AG04449 (cell line): ENCODE measurements around the gene ZFP90.

Experiments
- CTCF ChIA-PET: fragments of 350-600 bp; formaldehyde crosslinking; extraction: SDS; loops from one replicate; lab custom pipeline; 2021; ENCODE audit warnings: antibody characterized with exemption; lab: Yijun Ruan, JAX
- POLR2A ChIA-PET: fragments of 400-600, 350-600 bp; formaldehyde crosslinking; extraction: SDS; loops from one replicate; lab custom pipeline; 2020; ENCODE audit warnings: antibody characterized with exemption, inconsistent platforms; lab: Yijun Ruan, JAX
- DNase-seq: peaks from one replicate; pipeline ENCODE4 v3.0.0-alpha.2; 2010; ENCODE audit warnings: low read depth, low spot score
- H3K4me3 ChIP-seq: 2 replicates; pipeline ENCODE4 v1.5.1; 2011; ENCODE audit warnings: low read depth, mild to moderate bottlenecking, control low read depth, low read length
- CTCF ChIP-seq: IDR thresholded peaks from one replicate; pipeline ENCODE4 v1.5.1; 2011; ENCODE audit warnings: mild to moderate bottlenecking, moderate library complexity, low read length, control low read depth, inconsistent platforms; ENCODE audit not compliant: insufficient read depth; ENCODE audit errors: missing control alignments

Gene ZFP90

GRCh38 chr16:68504066-68504465 lies 35.0 kb upstream of the ZFP90 start:
- POLR2A ChIA-PET, result no interaction called here
- TF ChIP-seq CTCF, result no peak
- CTCF ChIA-PET, result interaction anchor here (1.0 to 10.7 kb wide), 3 partner anchors 8 to 106 kb away, joined by 3 to 230 read pairs (median 4); no protein-coding TSS in a partner anchor

GRCh38 chr16:68506331-68507053 lies 32.6 kb upstream of the ZFP90 start:
- no peak for DNase-seq
- ChIA-PET POLR2A (no interaction called here), CTCF (interaction anchor here (1.1 to 10.7 kb wide), 2 partner anchors 15 to 109 kb away, joined by 6 to 230 read pairs; no protein-coding TSS in a partner anchor)
- no peak for TF ChIP-seq CTCF
- H3K4me3 ChIP-seq, result no peak overlapping the region

More at GRCh38 chr16:68504066-68504465, 35.0 kb upstream of the ZFP90 start:
- DNase-seq, result no peak
- H3K4me3 ChIP-seq, result no peak overlapping the region

GRCh38 chr16:68508013-68508412 lies 31.1 kb upstream of the ZFP90 start:
- TF ChIP-seq CTCF, result no peak
- DNase-seq, result no peak
- ChIA-PET CTCF (interaction anchor here (0.8 to 10.7 kb wide), 4 partner anchors 14 to 140 kb away, joined by 3 to 230 read pairs (median 24); no protein-coding TSS in a partner anchor), POLR2A (no interaction called here)
- no peak overlapping the region for H3K4me3 ChIP-seq

- POLR2A ChIA-PET, result no interaction called here
- DNase-seq, result no peak
- CTCF ChIA-PET, result interaction anchor here (1.3 to 10.7 kb wide), 5 partner anchors 9 to 141 kb away, joined by 3 to 230 read pairs (median 46); no protein-coding TSS in a partner anchor
- no peak for TF ChIP-seq CTCF
- H3K4me3 ChIP-seq, result no peak overlapping the region
Observed at GRCh38 chr16:68508641-68509240, 30.4 kb upstream of the ZFP90 start.

- H3K4me3 ChIP-seq, result no peak overlapping the region
- DNase-seq, result no peak
- ChIA-PET POLR2A (no interaction called here), CTCF (interaction anchor here (0.6 to 10.7 kb wide), 30 partner anchors 9 to 618 kb away, joined by 3 to 230 read pairs (median 5); no protein-coding TSS in a partner anchor)
- TF ChIP-seq CTCF, result no peak
Observed at GRCh38 chr16:68509381-68509780, 29.7 kb upstream of the ZFP90 start.

- no peak overlapping the region for H3K4me3 ChIP-seq
- no peak for TF ChIP-seq CTCF
- POLR2A ChIA-PET, result no interaction called here
- CTCF ChIA-PET, result interaction anchor here (0.7 to 10.7 kb wide), 30 partner anchors 7 to 617 kb away, joined by 3 to 230 read pairs (median 5); partner anchors contain the start of gene ZFP90
- no peak for DNase-seq
Observed at GRCh38 chr16:68510775-68511174, 28.3 kb upstream of the ZFP90 start.
